Stimulated activated CD8-positive, alpha-beta memory T cell treated with anti-CD3 and anti-CD28 coated beads, Interleukin-12 subunit alpha, Interleukin-12 subunit beta, amount 100 ng/mL, for 24 hours (primary cell): ENCODE measurements around the gene PAOX.

ENCODE experiments used
- DNase-seq: peaks from one replicate; pipeline ENCODE4 v3.0.0-alpha.2; 2020; ENCODE audit errors: extremely low read depth

PAOX gene

GRCh38 chr10:133350283-133350949 lies 28.6 kb upstream of the PAOX start:
- DNase-seq: no peak

GRCh38 chr10:133350950-133351329 lies 28.1 kb upstream of the PAOX start:
- no peak for DNase-seq

GRCh38 chr10:133351408-133352318 lies 27.4 kb upstream of the PAOX start:
- no peak for DNase-seq

GRCh38 chr10:133353202-133353959 lies 25.7 kb upstream of the PAOX start:
- no peak for DNase-seq

- DNase-seq: no peak
These were observed 25.0 kb upstream of the PAOX start for GRCh38 chr10:133353988-133354605.

GRCh38 chr10:133354672-133355240 lies 24.3 kb upstream of the PAOX start:
- no peak for DNase-seq

- DNase-seq: no peak
These were observed 23.8 kb upstream of the PAOX start for GRCh38 chr10:133355266-133355665.

DNA sequence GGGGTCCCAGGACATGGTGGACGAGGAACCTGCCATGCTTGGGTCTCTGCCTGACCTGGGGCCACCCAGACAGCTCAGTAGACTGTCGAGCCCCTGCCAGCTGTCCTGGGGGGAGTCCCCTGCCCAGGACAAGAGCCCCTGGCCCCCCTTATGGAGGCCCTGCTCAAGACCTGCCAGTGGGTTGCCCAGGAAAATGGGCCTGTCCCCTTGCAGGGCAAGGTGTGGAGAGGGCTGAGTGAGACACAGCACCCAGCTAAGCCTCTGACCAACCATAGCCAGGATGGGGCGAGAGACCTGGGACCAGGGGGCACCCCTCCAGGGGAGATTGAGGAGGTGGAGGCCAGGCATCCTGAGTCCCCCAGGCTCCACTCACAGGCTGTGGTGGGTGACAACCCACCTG lies 23.1 kb upstream of the PAOX start:
- no peak for DNase-seq

- no peak for DNase-seq
These were observed 22.3 kb upstream of the PAOX start for GRCh38 chr10:133356549-133357284.

GRCh38 chr10:133357285-133358161 lies 21.5 kb upstream of the PAOX start, which contains the start of gene FUOM:
Gene FUOM, minus strand, starts transcription at chr10:133358019. Its CDS starts 12 bp downstream, at chr10:133358007.
- DNase-seq: peak; percentile 40

DNA sequence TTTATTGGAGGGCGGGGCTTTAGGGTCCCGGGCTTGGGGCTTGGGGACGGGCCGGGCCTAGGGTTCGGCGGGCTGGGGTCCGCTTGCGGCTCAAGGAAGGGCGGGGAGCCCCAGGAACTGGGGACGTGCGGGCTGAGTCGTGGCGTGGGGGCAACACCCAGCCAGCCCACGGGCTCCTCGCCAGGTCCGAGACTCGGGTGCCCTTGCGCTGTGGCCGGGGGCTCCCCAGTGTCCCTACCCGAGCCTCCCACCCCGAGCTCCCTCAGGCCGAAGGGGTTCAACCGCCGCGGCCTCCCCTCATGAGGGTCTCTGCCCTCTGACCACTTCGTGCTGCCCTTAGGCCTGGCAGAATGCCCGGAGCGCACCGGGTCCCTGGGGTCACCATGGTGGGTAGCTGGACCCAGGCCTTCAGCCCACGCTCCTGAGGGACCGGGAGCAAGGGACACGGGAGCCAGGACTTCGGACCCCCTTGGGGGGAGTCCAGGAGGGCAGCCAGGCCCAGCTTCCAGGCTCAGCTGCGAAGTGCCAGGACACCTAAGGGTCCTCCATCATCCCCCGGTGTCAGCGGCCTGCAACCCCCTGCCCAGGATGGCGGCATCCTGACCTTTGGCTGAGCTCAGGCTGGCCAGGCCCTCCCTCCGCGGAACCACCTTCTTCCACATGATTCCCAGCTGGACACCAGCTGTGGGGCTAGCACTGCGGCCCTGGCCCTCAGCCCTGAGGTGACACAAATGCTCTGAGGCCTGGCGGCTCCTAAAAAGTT lies 20.7 kb upstream of the PAOX start:
- no peak for DNase-seq

- no peak for DNase-seq
These were observed 20.1 kb upstream of the PAOX start for GRCh38 chr10:133358925-133359310.

GRCh38 chr10:133359554-133359971 lies 19.5 kb upstream of the PAOX start:
- DNase-seq: no peak

GRCh38 chr10:133359972-133360610 lies 19.0 kb upstream of the PAOX start:
- no peak for DNase-seq

GRCh38 chr10:133361227-133361626 lies 17.8 kb upstream of the PAOX start:
- DNase-seq: no peak

- DNase-seq: no peak
These were observed 17.2 kb upstream of the PAOX start for GRCh38 chr10:133361773-133362441.

- no peak for DNase-seq
These were observed 16.2 kb upstream of the PAOX start for GRCh38 chr10:133362846-133363245.
